Glomerular visceral epithelial cell (primary cell): Measurements from ENCODE around the gene MYBPC3.

ENCODE experiments used
- DNase-seq: peaks from one replicate; pipeline ENCODE4 v3.0.0-alpha.2; 2016; ENCODE audit errors: extremely low spot score

The MYBPC3 gene

GRCh38 chr11:47384498-47384897, 32.0 kb upstream of the MYBPC3 start:
- DNase-seq: no peak

GRCh38 chr11:47383071-47383470, 30.6 kb upstream of the MYBPC3 start:
- DNase-seq: no peak

GRCh38 chr11:47380078-47380477, 27.6 kb upstream of the MYBPC3 start:
- no peak for DNase-seq

DNA sequence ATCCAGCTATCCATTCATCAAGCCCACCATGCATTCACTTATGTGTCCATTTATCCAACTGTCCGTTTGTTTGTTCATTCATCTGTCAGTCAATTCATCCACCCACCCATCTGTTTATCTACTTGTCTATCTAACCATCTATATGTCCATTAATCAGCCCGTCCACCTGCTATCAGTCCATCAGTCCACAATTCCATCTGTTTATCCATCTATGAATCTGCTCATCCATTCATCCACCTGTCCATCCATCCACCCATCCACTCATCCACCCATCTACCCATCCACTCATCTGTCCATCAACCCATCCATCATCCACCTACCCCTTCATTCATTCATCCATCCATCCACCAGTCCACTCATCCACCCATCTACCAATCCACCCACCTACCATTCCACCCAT, 26.8 kb upstream of the MYBPC3 start:
- DNase-seq: no peak

DNA sequence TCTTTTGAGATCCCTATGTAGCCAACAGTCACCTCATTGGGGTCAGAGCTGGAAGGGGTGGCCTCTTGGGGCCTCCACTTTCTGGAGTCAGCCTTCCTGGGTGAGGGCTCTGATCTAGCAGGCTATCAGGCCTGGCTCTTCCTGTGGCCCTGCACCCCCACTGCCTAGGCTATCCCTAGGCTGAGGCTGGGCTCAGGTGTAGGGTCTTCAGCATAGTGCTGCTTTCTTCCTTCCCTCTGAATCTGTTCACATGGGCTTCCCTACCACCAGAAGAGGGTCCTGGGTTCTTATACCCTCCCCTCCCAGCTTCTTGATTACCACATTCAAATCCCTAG, 26.3 kb upstream of the MYBPC3 start:
- DNase-seq: no peak

- no peak for DNase-seq
These were observed 25.7 kb upstream of the MYBPC3 start, which contains the start of gene SPI1 for GRCh38 chr11:47378010-47378835. SPI1 (minus strand) TSS chr11:47378547; CDS start chr11:47378353, 194 bp downstream.

- no peak for DNase-seq
These were observed 25.1 kb upstream of the MYBPC3 start for GRCh38 chr11:47377571-47378009.

DNA sequence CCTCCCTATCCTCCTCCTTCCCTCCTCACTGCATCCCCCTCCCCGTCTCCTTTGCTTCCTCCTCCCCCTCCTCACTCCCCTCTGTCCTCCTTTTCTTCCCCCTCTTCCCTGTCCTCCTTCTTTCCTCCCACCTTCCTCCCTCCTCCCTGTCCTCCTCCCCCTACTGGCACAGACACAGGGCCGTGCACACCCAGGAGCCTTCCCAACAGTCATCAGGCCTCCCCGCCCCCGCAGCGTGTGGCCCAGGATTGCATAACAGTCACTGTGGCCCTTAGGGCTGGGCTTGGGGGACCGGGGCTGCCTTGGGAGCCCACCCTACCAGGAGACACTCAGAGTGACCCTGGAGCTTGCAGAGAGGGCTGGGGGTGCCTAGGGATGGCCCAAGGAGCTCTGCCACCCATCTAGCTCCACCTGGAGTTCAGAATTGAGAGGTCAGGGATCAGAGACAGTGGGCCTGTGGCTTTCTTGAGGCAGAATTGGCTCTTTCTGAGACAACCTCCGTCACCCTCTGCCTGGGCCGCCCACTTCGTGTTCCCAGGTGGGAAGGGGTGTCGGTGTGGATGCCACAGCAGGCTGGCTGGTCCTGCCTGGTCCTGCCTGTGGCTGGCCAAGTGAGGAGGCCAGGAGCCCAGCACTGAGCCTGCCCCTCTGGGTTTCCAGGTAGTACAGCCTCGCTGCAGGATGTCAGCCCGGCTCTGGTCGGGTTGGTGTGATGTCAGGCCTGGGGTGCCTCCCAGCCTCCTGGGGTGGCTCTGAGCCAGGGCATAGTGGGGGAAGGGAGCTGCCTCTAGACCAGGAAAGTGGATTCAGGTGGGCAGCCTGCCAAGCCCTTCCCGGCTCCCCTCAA, 24.2 kb upstream of the MYBPC3 start:
- no peak for DNase-seq

GRCh38 chr11:47376107-47376524, 23.6 kb upstream of the MYBPC3 start:
- DNase-seq: peak; percentile 23

- DNase-seq: no peak
These were observed 23.1 kb upstream of the MYBPC3 start for GRCh38 chr11:47375546-47376085.

GRCh38 chr11:47375020-47375419, 22.5 kb upstream of the MYBPC3 start:
- DNase-seq: no peak

GRCh38 chr11:47374720-47375019, 22.2 kb upstream of the MYBPC3 start:
- DNase-seq: no peak

DNA sequence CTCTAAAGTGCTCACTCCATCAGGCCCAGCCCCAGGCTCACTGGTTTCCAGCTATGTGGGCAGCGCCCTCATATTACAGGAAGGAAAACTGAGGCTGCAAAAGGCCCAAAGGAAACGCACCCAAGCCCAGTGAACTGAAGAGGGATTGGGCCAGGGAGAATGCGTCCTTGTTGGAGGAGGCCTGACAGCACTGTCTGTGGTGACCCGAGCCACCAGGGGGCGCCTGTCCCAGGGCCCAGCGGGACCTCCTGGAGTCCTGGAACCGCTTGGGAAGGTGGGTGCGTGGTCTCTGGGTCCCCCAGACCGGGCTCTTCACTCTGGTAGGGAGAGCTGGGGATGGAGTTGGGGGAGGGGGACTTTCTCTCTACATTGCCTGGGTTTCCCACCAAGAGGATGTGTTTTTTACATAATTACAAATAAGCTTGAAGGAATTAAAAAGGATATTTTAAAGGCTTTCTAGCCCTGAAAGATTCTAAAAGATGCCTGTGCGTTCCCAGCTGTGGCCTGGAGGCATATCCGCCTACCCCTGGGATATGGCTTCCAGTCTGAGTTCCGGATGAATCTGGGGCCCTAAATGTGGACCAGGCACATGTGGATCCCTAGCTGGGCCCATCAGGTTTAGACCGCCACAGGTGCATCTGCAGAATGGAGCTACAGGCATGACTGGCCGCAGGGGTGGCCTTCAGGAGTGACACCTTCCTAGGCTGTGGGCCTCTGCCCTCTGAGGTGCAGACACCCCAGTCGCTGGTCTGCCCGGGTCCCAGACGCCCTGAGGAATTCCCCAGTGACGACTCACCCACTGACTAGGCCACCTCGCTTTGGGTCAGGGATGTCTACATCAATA, 21.6 kb upstream of the MYBPC3 start:
- peak; percentile 75 for DNase-seq

- no peak for DNase-seq
These were observed 19.9 kb upstream of the MYBPC3 start for GRCh38 chr11:47372422-47372821.

GRCh38 chr11:47369676-47370075, 17.2 kb upstream of the MYBPC3 start:
- no peak for DNase-seq

GRCh38 chr11:47366020-47366490, 13.6 kb upstream of the MYBPC3 start:
- DNase-seq: no peak

DNA sequence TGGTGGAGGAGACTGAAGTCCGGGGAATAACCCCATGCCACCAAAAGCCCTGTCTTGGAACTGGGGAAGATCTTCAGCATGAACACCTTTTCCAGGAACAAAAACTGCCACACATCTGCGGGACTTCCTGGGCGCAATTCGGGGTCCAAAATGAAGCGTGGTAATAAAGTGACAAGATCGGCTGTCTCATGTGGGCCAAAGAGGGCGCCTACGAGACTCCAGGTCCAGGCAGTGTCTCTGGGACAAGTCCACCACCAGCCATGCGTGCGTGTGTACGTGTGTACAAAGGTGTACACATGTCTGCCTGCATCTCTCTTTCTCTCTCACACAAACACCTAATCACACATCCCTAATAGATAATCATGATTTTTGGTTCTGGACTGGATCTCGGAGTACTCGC, 8.9 kb upstream of the MYBPC3 start:
- no peak for DNase-seq

DNA sequence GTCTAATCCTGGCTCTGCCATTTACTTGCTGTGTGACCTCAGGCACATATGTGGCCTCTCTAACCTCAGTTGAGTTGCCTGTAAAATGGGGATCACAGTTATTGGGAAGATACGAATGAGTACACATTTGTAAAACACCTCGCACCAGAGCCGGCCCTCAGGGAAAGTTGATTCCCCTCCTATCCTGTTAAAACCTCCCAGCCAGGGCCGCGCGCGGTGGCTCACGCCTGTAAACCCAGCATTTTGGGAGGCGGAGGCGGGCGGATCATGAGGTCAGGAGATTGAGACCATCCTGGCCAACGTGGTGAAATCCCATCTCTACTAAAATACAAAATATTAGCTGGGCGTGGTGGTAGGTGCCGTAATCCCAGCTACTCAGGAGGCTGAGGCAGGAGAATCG, 7.8 kb upstream of the MYBPC3 start:
- DNase-seq: no peak

DNA sequence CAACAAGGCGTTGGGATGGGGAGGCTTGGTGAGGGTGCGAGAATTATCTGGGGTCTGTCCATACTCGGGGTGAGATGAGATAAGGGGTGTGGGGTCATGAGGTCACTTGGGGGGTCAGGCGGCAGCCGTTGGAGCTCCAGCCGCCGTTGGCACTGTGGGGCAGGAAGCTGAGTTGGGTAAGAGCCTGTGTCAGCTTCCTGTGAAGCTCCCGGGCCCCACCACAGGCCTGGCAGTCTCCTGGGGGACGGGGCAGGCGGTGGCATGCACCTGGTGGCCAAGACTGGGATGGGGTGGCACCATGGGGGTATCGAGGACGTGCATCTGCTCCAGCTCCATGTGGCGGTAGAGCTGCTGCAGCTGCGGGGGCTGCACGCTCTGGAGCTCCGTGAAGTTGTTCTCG, 7.1 kb upstream of the MYBPC3 start:
- DNase-seq: no peak

GRCh38 chr11:47359162-47359561, 6.7 kb upstream of the MYBPC3 start:
- no peak for DNase-seq

- DNase-seq: no peak
These were observed 6.2 kb upstream of the MYBPC3 start for GRCh38 chr11:47358731-47359051.
